HT-29 (cell line): ENCODE data around the gene TSPAN14. TPM values are rescaled to one million over a fixed set of nuclear protein-coding genes. Genes with fewer than 3 reads are reported as not detected.
"Not testable (repeated sequence)": the region's sequence is repeated elsewhere in the genome, so short reads cannot be mapped to it uniquely, and the experiment has no call there.

ENCODE experiments used
- DNase-seq: peaks from one replicate; pipeline ENCODE4 v3.0.0-alpha.2; 2015; ENCODE audit warnings: low spot score
- total RNA-seq: library from RNA; depleted of rRNA; stranded (reverse); fragments of >200 nt; shearing (Covaris generic); gene quantifications from 2 replicates; pipeline ENCODE4 v1.2.3, GENCODE V29; 2014; rRNA removed

Gene TSPAN14
- total RNA-seq, result 58.3 and 65.1 TPM in 2 replicates

- DNase-seq, result peak; percentile 80
These were observed at the start of gene TSPAN14 for GRCh38 chr10:80453842-80454512. Gene TSPAN14 (plus strand): TSS chr10:80454310. CDS start chr10:80489234, 34,924 bp downstream.

GRCh38 chr10:80405035-80405434, 49.1 kb upstream of the TSPAN14 start:
- no peak for DNase-seq

GRCh38 chr10:80405626-80406025, 48.5 kb upstream of the TSPAN14 start:
- no peak for DNase-seq

GRCh38 chr10:80406204-80406603, 47.9 kb upstream of the TSPAN14 start:
- no peak for DNase-seq

GRCh38 chr10:80407812-80408241, 46.3 kb upstream of the TSPAN14 start:
- DNase-seq, result no peak

GRCh38 chr10:80408242-80409101, 45.6 kb upstream of the TSPAN14 start, which contains the start of gene PRXL2A:
Gene PRXL2A (plus strand): TSS chr10:80408551. CDS start chr10:80420468, 11,917 bp downstream.
- DNase-seq, result peak; percentile 62

GRCh38 chr10:80409121-80409520, 45.0 kb upstream of the TSPAN14 start:
- DNase-seq, result no peak

GRCh38 chr10:80410122-80410521, 44.0 kb upstream of the TSPAN14 start:
- DNase-seq, result no peak

- no peak for DNase-seq
These were observed 43.4 kb upstream of the TSPAN14 start for GRCh38 chr10:80410578-80411145.

- no peak for DNase-seq
These were observed 42.8 kb upstream of the TSPAN14 start for GRCh38 chr10:80411267-80411668.

- DNase-seq, result no peak
These were observed 42.4 kb upstream of the TSPAN14 start for GRCh38 chr10:80411681-80412220.

- DNase-seq, result no peak
These were observed 41.6 kb upstream of the TSPAN14 start for GRCh38 chr10:80412486-80412885.

GRCh38 chr10:80413271-80413996, 40.7 kb upstream of the TSPAN14 start:
- no peak for DNase-seq

- no peak for DNase-seq
These were observed 39.8 kb upstream of the TSPAN14 start for GRCh38 chr10:80414142-80414895.

- DNase-seq, result no peak
These were observed 38.2 kb upstream of the TSPAN14 start for GRCh38 chr10:80415734-80416478.

GRCh38 chr10:80416479-80417098, 37.5 kb upstream of the TSPAN14 start:
- no peak for DNase-seq

GRCh38 chr10:80417256-80417655, 36.9 kb upstream of the TSPAN14 start:
- DNase-seq, result not testable (repeated sequence)

- DNase-seq, result no peak
These were observed 32.9 kb upstream of the TSPAN14 start for GRCh38 chr10:80421050-80421706.
